ENCODE results near the gene ZNF195.

ZNF195 gene

DNA sequence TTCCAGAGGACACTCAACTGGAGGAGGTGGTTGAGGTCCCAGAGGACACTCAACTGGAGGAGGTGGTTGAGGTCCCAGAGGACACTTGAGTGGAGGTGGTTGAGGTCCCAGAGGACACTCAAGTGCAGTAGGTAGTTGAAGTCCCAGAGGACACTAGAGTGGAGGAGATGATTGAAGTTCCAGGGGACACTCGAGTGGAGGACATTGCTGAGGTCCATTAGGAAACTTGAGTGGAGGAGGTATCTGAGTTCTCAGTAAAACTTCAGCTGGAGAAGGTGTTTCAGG lies 39.7 kb downstream of the ZNF195 start:
- TF ChIP-seq, protein P1, sequence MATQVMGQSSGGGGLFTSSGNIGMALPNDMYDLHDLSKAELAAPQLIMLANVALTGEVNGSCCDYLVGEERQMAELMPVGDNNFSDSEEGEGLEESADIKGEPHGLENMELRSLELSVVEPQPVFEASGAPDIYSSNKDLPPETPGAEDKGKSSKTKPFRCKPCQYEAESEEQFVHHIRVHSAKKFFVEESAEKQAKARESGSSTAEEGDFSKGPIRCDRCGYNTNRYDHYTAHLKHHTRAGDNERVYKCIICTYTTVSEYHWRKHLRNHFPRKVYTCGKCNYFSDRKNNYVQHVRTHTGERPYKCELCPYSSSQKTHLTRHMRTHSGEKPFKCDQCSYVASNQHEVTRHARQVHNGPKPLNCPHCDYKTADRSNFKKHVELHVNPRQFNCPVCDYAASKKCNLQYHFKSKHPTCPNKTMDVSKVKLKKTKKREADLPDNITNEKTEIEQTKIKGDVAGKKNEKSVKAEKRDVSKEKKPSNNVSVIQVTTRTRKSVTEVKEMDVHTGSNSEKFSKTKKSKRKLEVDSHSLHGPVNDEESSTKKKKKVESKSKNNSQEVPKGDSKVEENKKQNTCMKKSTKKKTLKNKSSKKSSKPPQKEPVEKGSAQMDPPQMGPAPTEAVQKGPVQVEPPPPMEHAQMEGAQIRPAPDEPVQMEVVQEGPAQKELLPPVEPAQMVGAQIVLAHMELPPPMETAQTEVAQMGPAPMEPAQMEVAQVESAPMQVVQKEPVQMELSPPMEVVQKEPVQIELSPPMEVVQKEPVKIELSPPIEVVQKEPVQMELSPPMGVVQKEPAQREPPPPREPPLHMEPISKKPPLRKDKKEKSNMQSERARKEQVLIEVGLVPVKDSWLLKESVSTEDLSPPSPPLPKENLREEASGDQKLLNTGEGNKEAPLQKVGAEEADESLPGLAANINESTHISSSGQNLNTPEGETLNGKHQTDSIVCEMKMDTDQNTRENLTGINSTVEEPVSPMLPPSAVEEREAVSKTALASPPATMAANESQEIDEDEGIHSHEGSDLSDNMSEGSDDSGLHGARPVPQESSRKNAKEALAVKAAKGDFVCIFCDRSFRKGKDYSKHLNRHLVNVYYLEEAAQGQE (IDR thresholded peaks at IDR 0.05; ENCODE audit: low read depth): no peak
- no peak for TF ChIP-seq NFIC (IDR thresholded peaks at IDR 0.05)
- no peak for TF ChIP-seq EGR1 (IDR thresholded peaks at IDR 0.05)
- no peak for TF ChIP-seq ZBTB7A (IDR thresholded peaks at IDR 0.05; ENCODE audit: low read depth)
- no peak for TF ChIP-seq CREB1 (IDR thresholded peaks at IDR 0.05; ENCODE audit: low read depth)
- no peak for TF ChIP-seq EP300 (IDR thresholded peaks at IDR 0.05; ENCODE audit: borderline replicate concordance)
- TF ChIP-seq, protein P2, sequence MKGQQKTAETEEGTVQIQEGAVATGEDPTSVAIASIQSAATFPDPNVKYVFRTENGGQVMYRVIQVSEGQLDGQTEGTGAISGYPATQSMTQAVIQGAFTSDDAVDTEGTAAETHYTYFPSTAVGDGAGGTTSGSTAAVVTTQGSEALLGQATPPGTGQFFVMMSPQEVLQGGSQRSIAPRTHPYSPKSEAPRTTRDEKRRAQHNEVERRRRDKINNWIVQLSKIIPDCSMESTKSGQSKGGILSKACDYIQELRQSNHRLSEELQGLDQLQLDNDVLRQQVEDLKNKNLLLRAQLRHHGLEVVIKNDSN (IDR thresholded peaks at IDR 0.05): no peak
- no peak for TF ChIP-seq FOXM1 (IDR thresholded peaks at IDR 0.05; ENCODE audit: borderline replicate concordance, low read depth)
- TF ChIP-seq, protein P3, sequence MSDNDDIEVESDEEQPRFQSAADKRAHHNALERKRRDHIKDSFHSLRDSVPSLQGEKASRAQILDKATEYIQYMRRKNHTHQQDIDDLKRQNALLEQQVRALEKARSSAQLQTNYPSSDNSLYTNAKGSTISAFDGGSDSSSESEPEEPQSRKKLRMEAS (IDR thresholded peaks at IDR 0.05): no peak
- no peak for TF ChIP-seq YY1 (IDR thresholded peaks at IDR 0.05; ENCODE audit: low read depth)
- TF ChIP-seq TAF1 (IDR thresholded peaks at IDR 0.05; ENCODE audit: low read depth): no peak
- no peak for TF ChIP-seq CEBPB (IDR thresholded peaks at IDR 0.05)

DNA sequence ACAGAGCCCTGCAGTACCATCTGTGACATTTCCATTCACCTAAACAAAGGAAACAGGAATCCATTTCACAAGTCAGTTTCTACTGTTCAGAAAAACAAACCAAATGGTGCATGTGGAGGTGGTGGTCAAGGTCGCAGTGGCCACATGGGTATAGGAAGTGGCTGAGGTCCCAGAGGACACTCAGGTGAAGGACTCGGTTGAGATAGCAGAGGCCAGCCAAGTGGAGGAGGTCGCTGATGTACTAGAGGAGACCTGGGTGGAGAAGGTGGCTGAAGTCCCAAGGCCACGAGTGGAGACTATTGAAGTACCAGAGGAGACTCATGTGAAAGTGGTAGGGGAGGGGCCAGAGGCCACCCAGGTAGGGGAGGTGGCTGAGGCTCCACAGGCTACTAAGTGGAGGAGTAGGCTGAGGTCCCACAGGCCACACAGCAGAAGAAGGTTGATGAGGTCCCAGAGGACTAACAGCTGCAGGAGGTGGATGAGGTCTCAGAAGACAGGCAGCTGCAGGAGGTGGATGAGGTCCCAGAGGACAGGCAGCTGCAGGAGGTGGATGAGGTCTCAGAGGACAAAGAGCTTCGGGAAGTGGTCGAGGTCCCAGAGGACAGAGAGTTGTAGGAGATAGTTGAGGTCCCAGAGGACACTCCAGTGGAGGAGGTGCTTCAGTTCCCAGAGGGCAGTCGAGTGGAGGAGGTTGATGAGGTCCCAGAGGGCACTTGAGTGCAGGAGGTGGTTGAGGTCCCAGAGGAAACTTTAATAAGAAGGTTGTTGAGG lies 40.2 kb downstream of the ZNF195 start:
- TF ChIP-seq, protein P1 (IDR thresholded peaks at IDR 0.05; ENCODE audit: low read depth): no peak
- TF ChIP-seq TCF12 (IDR thresholded peaks at IDR 0.05; ENCODE audit: low read depth) (no peak), RAD21 (IDR thresholded peaks at IDR 0.05; ENCODE audit: low read depth) (no peak), TAF1 (IDR thresholded peaks at IDR 0.05; ENCODE audit: low read depth) (no peak), ZBTB7A (IDR thresholded peaks at IDR 0.05; ENCODE audit: low read depth) (no peak), FOXM1 (IDR thresholded peaks at IDR 0.05; ENCODE audit: borderline replicate concordance, low read depth) (no peak), EP300 (IDR thresholded peaks at IDR 0.05; ENCODE audit: borderline replicate concordance) (no peak), TEAD4 (IDR thresholded peaks at IDR 0.05) (no peak), EGR1 (IDR thresholded peaks at IDR 0.05) (no peak), CREB1 (IDR thresholded peaks at IDR 0.05; ENCODE audit: low read depth) (no peak), NFIC (IDR thresholded peaks at IDR 0.05) (no peak), YY1 (IDR thresholded peaks at IDR 0.05; ENCODE audit: low read depth) (no peak), CEBPB (IDR thresholded peaks at IDR 0.05) (no peak)
- TF ChIP-seq, protein P3 (IDR thresholded peaks at IDR 0.05): no peak
- TF ChIP-seq, protein P2 (IDR thresholded peaks at IDR 0.05): no peak

Measured in Ishikawa (cell line).